IMR-90 (cell line): Measurements from ENCODE around the gene THSD7B. TPM values are rescaled to one million over a fixed set of nuclear protein-coding genes. Genes with fewer than 3 reads are reported as not detected.

Experiments
- ATAC-seq: fragments of 200-7000 bp; cut with Tn5 transposase; 2 replicates; pipeline ENCODE4 v1.9.1; 2020; ENCODE audit warnings: low read depth, mild to moderate bottlenecking, moderate library complexity
- BruUV-seq: library from RNA; stranded (reverse); fragments of 400-500 nt; replicated peaks from 2 replicates; lab custom pipeline; 2021; lab: Mats Ljungman, UMichigan
- CTCF ChIA-PET: fragments of 300-600 bp; formaldehyde crosslinking; extraction: SDS; loops from one replicate; lab custom pipeline; 2021; ENCODE audit warnings: antibody characterized with exemption; lab: Yijun Ruan, JAX
- POLR2A ChIA-PET: fragments of 300-600 bp; sonication (Branson Sonifier 250); formaldehyde crosslinking; loops from one replicate; lab custom pipeline; 2022; ENCODE audit warnings: antibody characterized with exemption; ENCODE audit not compliant: unreplicated experiment; lab: Charles Lee
- DNase-seq: peaks from one replicate; pipeline ENCODE4 v3.0.0; 2013
- H2AFZ ChIP-seq: replicated peaks from 2 replicates; pipeline ENCODE3; 2013; ENCODE audit warnings: low read length, mild to moderate bottlenecking; ENCODE audit not compliant: poor library complexity
- H2AK5ac ChIP-seq: 2 replicates; pipeline ENCODE4 v1.6.1; 2013; ENCODE audit warnings: low read depth, low read length, inconsistent platforms
- H2AK9ac ChIP-seq: replicated peaks from 2 replicates; pipeline ENCODE3; 2013; ENCODE audit warnings: mild to moderate bottlenecking, low read depth, low read length, moderate library complexity; ENCODE audit not compliant: poor library complexity
- H2BK120ac ChIP-seq: 2 replicates; pipeline ENCODE4 v1.6.1; 2013; ENCODE audit warnings: low read depth, low read length, inconsistent platforms
- H2BK15ac ChIP-seq: 3 replicates; pipeline ENCODE4 v1.6.1; 2013; ENCODE audit warnings: low read depth, low read length, inconsistent platforms
- H2BK20ac ChIP-seq: 2 replicates; pipeline ENCODE4 v1.6.1; 2013; ENCODE audit warnings: low read depth, mild to moderate bottlenecking, inconsistent platforms, low read length, moderate library complexity
- H2BK5ac ChIP-seq: 2 replicates; pipeline ENCODE4 v1.6.1; 2013; ENCODE audit warnings: mild to moderate bottlenecking, low read depth, low read length, inconsistent platforms; ENCODE audit not compliant: poor library complexity, severe bottlenecking
- H3K14ac ChIP-seq: replicated peaks from 2 replicates; pipeline ENCODE4 v1.6.1; 2013; ENCODE audit warnings: low read depth, low read length, inconsistent platforms
- H3K18ac ChIP-seq: 2 replicates; pipeline ENCODE4 v1.6.1; 2013; ENCODE audit warnings: low read depth, low read length, control low read depth
- H3K23ac ChIP-seq: 2 replicates; pipeline ENCODE4 v1.6.1; 2013; ENCODE audit warnings: low read depth, low read length, inconsistent platforms
- H3K27ac ChIP-seq: 2 replicates; pipeline ENCODE4 v1.5.1; 2013; ENCODE audit warnings: mild to moderate bottlenecking, control low read depth, low read length; ENCODE audit not compliant: insufficient read depth
- H3K27me3 ChIP-seq: 2 replicates; pipeline ENCODE4 v1.6.1; 2013; ENCODE audit warnings: low read length; ENCODE audit not compliant: control insufficient read depth, insufficient read depth
- H3K36me3 ChIP-seq: 2 replicates; pipeline ENCODE4 v1.6.1; 2013; ENCODE audit warnings: low read length, mixed read lengths; ENCODE audit not compliant: control insufficient read depth, insufficient read depth
- H3K4ac ChIP-seq: 2 replicates; pipeline ENCODE4 v1.6.1; 2013; ENCODE audit warnings: low read depth, low read length, inconsistent platforms
- H3K4me1 ChIP-seq: 2 replicates; pipeline ENCODE4 v1.6.1; 2013; ENCODE audit warnings: low read length, mixed read lengths; ENCODE audit not compliant: control insufficient read depth, insufficient read depth
- H3K4me2 ChIP-seq: 2 replicates; pipeline ENCODE4 v1.6.1; 2013; ENCODE audit warnings: low read depth, mild to moderate bottlenecking, control low read depth, low read length, moderate library complexity
- H3K4me3 ChIP-seq: 2 replicates; pipeline ENCODE4 v1.5.1; 2013; ENCODE audit warnings: low read depth, mild to moderate bottlenecking, control low read depth, low read length, moderate library complexity; ENCODE audit not compliant: insufficient read depth
- H3K56ac ChIP-seq: 2 replicates; pipeline ENCODE4 v1.6.1; 2013; ENCODE audit warnings: low read length, inconsistent platforms; ENCODE audit not compliant: insufficient read depth; ENCODE audit errors: extremely low read depth
- H3K79me1 ChIP-seq, 2 experiments: 2 replicates each; pipeline ENCODE4 v1.6.1; 2013; ENCODE audit warnings: low read length in 2 of 2, inconsistent platforms in 1 of 2, low read depth in 1 of 2
- H3K9ac ChIP-seq: 2 replicates; pipeline ENCODE4 v1.6.1; 2013; ENCODE audit warnings: low read depth, low read length, control low read depth
- H3K9me1 ChIP-seq: 2 replicates; pipeline ENCODE4 v1.6.1; 2013; ENCODE audit warnings: low read length, inconsistent platforms; ENCODE audit not compliant: insufficient read depth
- H3K9me3 ChIP-seq: 2 replicates; pipeline ENCODE4 v1.6.1; 2013; ENCODE audit warnings: low read length; ENCODE audit not compliant: control insufficient read depth, insufficient read depth
- H4K20me1 ChIP-seq: 2 replicates; pipeline ENCODE4 v1.6.1; 2013; ENCODE audit warnings: low read length, inconsistent platforms; ENCODE audit not compliant: insufficient read depth
- H4K5ac ChIP-seq: 2 replicates; pipeline ENCODE4 v1.6.1; 2013; ENCODE audit warnings: mild to moderate bottlenecking, low read depth, low read length, control low read depth
- H4K8ac ChIP-seq, 2 experiments: 2 replicates each; pipeline ENCODE4 v1.6.1; 2013; ENCODE audit warnings: low read depth in 2 of 2, low read length in 2 of 2, control low read depth in 1 of 2, inconsistent platforms in 1 of 2
- H4K91ac ChIP-seq: 2 replicates; pipeline ENCODE4 v1.6.1; 2013; ENCODE audit warnings: low read depth, low read length, inconsistent platforms; ENCODE audit not compliant: insufficient read depth
- BHLHE40 ChIP-seq: fragments of 150-350 bp; IDR thresholded peaks from 2 replicates; pipeline ENCODE4 v1.6.1; 2016; ENCODE audit warnings: mild to moderate bottlenecking, low read depth, low read length
- CEBPB ChIP-seq: IDR thresholded peaks from 2 replicates; pipeline ENCODE4 v1.6.1; 2012; ENCODE audit warnings: low read depth, low read length, improper control_type of control experiment
- CHD1 ChIP-seq: IDR thresholded peaks from 2 replicates; pipeline ENCODE4 v1.6.1; 2012; ENCODE audit warnings: low read depth, low read length, improper control_type of control experiment
- FOS ChIP-seq: fragments of 150-350 bp; IDR thresholded peaks from 2 replicates; pipeline ENCODE4 v1.6.1; 2016; ENCODE audit warnings: low read depth, low read length
- MAFK ChIP-seq: IDR thresholded peaks from 2 replicates; pipeline ENCODE4 v1.6.1; 2012; ENCODE audit warnings: low read depth, low read length, improper control_type of control experiment
- MAZ ChIP-seq: IDR thresholded peaks from 2 replicates; pipeline ENCODE4 v1.6.1; 2012; ENCODE audit warnings: low read depth, mild to moderate bottlenecking, low read length, improper control_type of control experiment, moderate library complexity, borderline replicate concordance
- MXI1 ChIP-seq: IDR thresholded peaks from 2 replicates; pipeline ENCODE4 v1.6.1; 2012; ENCODE audit warnings: low read depth, mild to moderate bottlenecking, low read length, moderate library complexity, borderline replicate concordance
- NFE2L2 ChIP-seq: fragments of 150-350 bp; IDR thresholded peaks from 2 replicates; pipeline ENCODE4 v1.6.1; 2016; ENCODE audit warnings: low read depth, mild to moderate bottlenecking, low read length
- POLR2A ChIP-seq: IDR thresholded peaks from 2 replicates; pipeline ENCODE4 v1.6.1; 2012; ENCODE audit warnings: mild to moderate bottlenecking, low read depth, low read length
- RAD21 ChIP-seq: IDR thresholded peaks from 2 replicates; pipeline ENCODE4 v1.6.1; 2012; ENCODE audit warnings: low read length, improper control_type of control experiment
- RCOR1 ChIP-seq: IDR thresholded peaks from 2 replicates; pipeline ENCODE4 v1.6.1; 2012; ENCODE audit warnings: mild to moderate bottlenecking, low read length, improper control_type of control experiment; ENCODE audit not compliant: insufficient replicate concordance
- SMC3 ChIP-seq: fragments of 150-350 bp; IDR thresholded peaks from 2 replicates; pipeline ENCODE4 v1.6.1; 2016; ENCODE audit warnings: low read depth, mild to moderate bottlenecking, antibody characterized with exemption, low read length, moderate library complexity
- WGBS, 2 experiments: methylation state at CpG; one replicate each; pipeline versions ENCODE4 v1.1.5 to v1.1.7; 2013; ENCODE audit warnings: missing lambda C conversion rate in 2 of 2; ENCODE audit not compliant: insufficient read length in 1 of 2; ENCODE audit errors: extremely low coverage in 2 of 2; 5-methylcytosine and 5-hydroxymethylcytosine counted together
- dilution Hi-C: fragments of 300-500 bp; cut with HindIII; formaldehyde crosslinking; loops from one replicate; pipeline ENCODE4 v1.14.3; 2018; ENCODE audit warnings: low sequenced_read_pairs; ENCODE audit not compliant: unreplicated experiment
- in situ Hi-C: fragments of 300-500 bp; cut with MboI; formaldehyde crosslinking; loops from 3 replicates; pipeline ENCODE4 v1.14.3; 2019; ENCODE audit warnings: low sequenced_read_pairs, inconsistent platforms, mixed read lengths
- intact Hi-C: fragments of 100-400 bp; cut with micrococcal nuclease; formaldehyde crosslinking; loops from 2 replicates; pipeline ENCODE4 v1.10.0; 2022
- polyA plus RNA-seq, 3 experiments: library from polyadenylated mRNA; depleted of rRNA; stranded (reverse); fragments of >200 nt; gene quantifications; 2 replicates each; pipeline ENCODE4 v1.2.3, GENCODE V29; 2012; ENCODE audit warnings: low replicate concordance in 1 of 3
- total RNA-seq: library from RNA; depleted of rRNA; stranded (reverse); fragments of >200 nt; gene quantifications from 2 replicates; pipeline ENCODE4 v1.2.3, GENCODE V29; 2012
- TF ChIP-seq, protein P1 (sequence below): fragments of 150-350 bp; IDR thresholded peaks from 2 replicates; pipeline ENCODE4 v1.6.1; 2016; ENCODE audit warnings: low read depth, mild to moderate bottlenecking, low read length, moderate library complexity, borderline replicate concordance
- TF ChIP-seq, protein P2 (sequence below): conservative IDR thresholded peaks from 2 replicates; pipeline ENCODE4 v1.5.1; 2012; ENCODE audit warnings: mild to moderate bottlenecking, low read depth, low read length, improper control_type of control experiment

THSD7B gene
- total and polyA plus RNA-seq, 2 of the 4 experiments (the other 2 are of a cell fraction): not detected

DNA sequence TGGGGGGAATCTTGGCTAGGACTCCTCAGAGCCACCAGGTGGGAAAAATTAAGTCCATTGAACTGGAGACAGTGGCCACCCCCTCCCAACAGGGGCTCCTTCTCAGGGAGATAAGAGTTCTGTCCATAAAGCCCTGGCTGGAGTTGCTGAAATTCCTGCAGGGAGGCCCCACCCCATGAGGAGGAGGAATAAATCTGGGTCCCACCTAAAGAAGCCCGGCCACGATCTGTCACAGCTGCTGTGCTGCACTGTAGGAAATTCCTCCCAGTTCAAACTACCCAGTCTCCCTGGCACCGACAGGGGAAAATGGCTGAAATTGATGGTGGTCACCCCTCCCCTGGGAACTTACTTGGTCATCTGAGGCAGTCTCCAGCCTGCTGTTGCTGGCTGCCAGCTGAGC lies 215.0 kb downstream of the THSD7B start:
- Histone ChIP-seq H3K4me2 (no peak overlapping the region), H3K4me1 (no peaks in the 10 kb centered on the region), H2AFZ (no peak overlapping the region), H3K79me1 (no peaks in the 10 kb centered on the region), H3K9me1 (no peaks in the 10 kb centered on the region), H3K23ac (no peak overlapping the region), H4K8ac (no peak overlapping the region), H2BK120ac (no peak overlapping the region), H2BK5ac (no peak overlapping the region), H4K91ac (no peak overlapping the region), H2BK15ac (no peak overlapping the region), H2AK5ac (no peak overlapping the region), H2AK9ac (no peak overlapping the region), H3K14ac (no peak overlapping the region), H3K9me3 (peaks cover 18% of the 10 kb centered on the region; the same call in 1 of the 2 replicates), H3K36me3 (no peaks in the 10 kb centered on the region), H3K18ac (no peak overlapping the region), H4K20me1 (no peaks in the 10 kb centered on the region), H3K4ac (no peak overlapping the region), H3K56ac (no peak overlapping the region), H2BK20ac (no peak overlapping the region), H4K5ac (no peak overlapping the region), H3K27me3 (no peaks in the 10 kb centered on the region), H3K9ac (no peak overlapping the region), H3K27ac (no peak overlapping the region), H3K4me3 (no peak overlapping the region)
- dilution Hi-C loops (no loop called here), intact Hi-C loops (no loop called here), in situ Hi-C loops (no loop called here)
- no peak for DNase-seq
- POLR2A ChIA-PET: no interaction called here
- no CpG with 5 or more reads among the region's 3 CpGs for WGBS, 2 experiments
- no peak for TF ChIP-seq MAFK
- TF ChIP-seq CEBPB: no peak
- no peak for TF ChIP-seq MXI1
- no peak for TF ChIP-seq RCOR1
- no peak for TF ChIP-seq CHD1
- TF ChIP-seq, protein P1, sequence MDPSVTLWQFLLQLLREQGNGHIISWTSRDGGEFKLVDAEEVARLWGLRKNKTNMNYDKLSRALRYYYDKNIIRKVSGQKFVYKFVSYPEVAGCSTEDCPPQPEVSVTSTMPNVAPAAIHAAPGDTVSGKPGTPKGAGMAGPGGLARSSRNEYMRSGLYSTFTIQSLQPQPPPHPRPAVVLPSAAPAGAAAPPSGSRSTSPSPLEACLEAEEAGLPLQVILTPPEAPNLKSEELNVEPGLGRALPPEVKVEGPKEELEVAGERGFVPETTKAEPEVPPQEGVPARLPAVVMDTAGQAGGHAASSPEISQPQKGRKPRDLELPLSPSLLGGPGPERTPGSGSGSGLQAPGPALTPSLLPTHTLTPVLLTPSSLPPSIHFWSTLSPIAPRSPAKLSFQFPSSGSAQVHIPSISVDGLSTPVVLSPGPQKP: no peak
- TF ChIP-seq FOS: no peak
- TF ChIP-seq POLR2A: no peak
- no peak for TF ChIP-seq RAD21
- no peak for TF ChIP-seq NFE2L2
- no peak for TF ChIP-seq MAZ
- no peak for TF ChIP-seq SMC3
- TF ChIP-seq BHLHE40: no peak
- TF ChIP-seq, protein P2, sequence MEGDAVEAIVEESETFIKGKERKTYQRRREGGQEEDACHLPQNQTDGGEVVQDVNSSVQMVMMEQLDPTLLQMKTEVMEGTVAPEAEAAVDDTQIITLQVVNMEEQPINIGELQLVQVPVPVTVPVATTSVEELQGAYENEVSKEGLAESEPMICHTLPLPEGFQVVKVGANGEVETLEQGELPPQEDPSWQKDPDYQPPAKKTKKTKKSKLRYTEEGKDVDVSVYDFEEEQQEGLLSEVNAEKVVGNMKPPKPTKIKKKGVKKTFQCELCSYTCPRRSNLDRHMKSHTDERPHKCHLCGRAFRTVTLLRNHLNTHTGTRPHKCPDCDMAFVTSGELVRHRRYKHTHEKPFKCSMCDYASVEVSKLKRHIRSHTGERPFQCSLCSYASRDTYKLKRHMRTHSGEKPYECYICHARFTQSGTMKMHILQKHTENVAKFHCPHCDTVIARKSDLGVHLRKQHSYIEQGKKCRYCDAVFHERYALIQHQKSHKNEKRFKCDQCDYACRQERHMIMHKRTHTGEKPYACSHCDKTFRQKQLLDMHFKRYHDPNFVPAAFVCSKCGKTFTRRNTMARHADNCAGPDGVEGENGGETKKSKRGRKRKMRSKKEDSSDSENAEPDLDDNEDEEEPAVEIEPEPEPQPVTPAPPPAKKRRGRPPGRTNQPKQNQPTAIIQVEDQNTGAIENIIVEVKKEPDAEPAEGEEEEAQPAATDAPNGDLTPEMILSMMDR: no peak
- no TSS peak for BruUV-seq
- ATAC-seq: no peak
- CTCF ChIA-PET: no interaction called here
